Neural crest cell (in vitro differentiated cells): Measurements from ENCODE around the gene FAM227B. TPM values are rescaled to one million over a fixed set of nuclear protein-coding genes. Genes with fewer than 3 reads are reported as not detected.

Source experiments
- DNase-seq: peaks from one replicate; pipeline ENCODE4 v3.0.0; 2021; ENCODE audit warnings: low read depth, mixed read lengths, low spot score
- H3K27ac Mint-ChIP-seq: one replicate; pipeline ENCODE4 v1.8.0; 2021; ENCODE audit warnings: mild to moderate bottlenecking, mixed read lengths; ENCODE audit not compliant: unreplicated experiment
- H3K27me3 Mint-ChIP-seq: 2 replicates; pipeline ENCODE4 v1.8.0; 2021; ENCODE audit warnings: low read depth, mild to moderate bottlenecking, mixed read lengths
- H3K36me3 Mint-ChIP-seq: 2 replicates; pipeline ENCODE4 v1.8.0; 2021; ENCODE audit warnings: low read depth, mild to moderate bottlenecking, mixed read lengths
- H3K4me1 Mint-ChIP-seq: 2 replicates; pipeline ENCODE4 v1.8.0; 2021; ENCODE audit warnings: mixed read lengths
- H3K4me3 Mint-ChIP-seq: one replicate; pipeline ENCODE4 v1.8.0; 2021; ENCODE audit warnings: mild to moderate bottlenecking, mixed read lengths
- H3K9me3 Mint-ChIP-seq: 2 replicates; pipeline ENCODE4 v1.8.0; 2021; ENCODE audit warnings: mixed read lengths
- total RNA-seq: library from RNA; stranded (reverse); gene quantifications from 2 replicates; pipeline ENCODE4 v1.2.1, GENCODE V29; 2021
- TF ChIP-seq, protein P1 (sequence below): fragments of 200-600 bp; sonication (generic); conservative IDR thresholded peaks from 2 replicates; pipeline ENCODE4 v1.5.0; 2021; ENCODE audit warnings: antibody characterized with exemption, mild to moderate bottlenecking

FAM227B gene
- total RNA-seq, 1 donor from 2014 or later = 9.0 TPM

DNA sequence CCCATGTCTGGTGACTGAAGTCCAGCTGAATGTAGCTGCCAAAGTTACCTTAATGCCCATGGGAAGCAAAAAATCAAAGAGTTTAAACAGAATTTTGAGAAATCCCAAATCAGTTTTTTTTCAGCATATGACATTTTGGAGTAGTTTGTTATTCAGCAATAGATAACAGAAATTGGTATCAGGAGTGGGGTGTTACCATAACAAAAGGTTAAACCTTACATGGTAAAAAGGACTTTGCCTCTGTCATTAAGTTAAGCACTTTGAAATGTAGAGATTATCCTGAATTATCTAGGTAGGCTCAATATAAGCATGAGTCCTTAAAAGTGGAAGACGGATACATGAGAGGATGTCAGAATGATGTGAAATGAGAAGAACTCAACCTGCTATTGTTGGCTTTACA, 32.3 kb upstream of the FAM227B start:
- Mint-ChIP-seq H3K4me3 (no peak overlapping the region), H3K27ac (no peak overlapping the region), H3K36me3 (peaks cover 23% of the 10 kb centered on the region), H3K4me1 (no peaks in the 10 kb centered on the region), H3K27me3 (no peaks in the 10 kb centered on the region), H3K9me3 (peaks cover 32% of the 10 kb centered on the region)
- TF ChIP-seq, protein P1, sequence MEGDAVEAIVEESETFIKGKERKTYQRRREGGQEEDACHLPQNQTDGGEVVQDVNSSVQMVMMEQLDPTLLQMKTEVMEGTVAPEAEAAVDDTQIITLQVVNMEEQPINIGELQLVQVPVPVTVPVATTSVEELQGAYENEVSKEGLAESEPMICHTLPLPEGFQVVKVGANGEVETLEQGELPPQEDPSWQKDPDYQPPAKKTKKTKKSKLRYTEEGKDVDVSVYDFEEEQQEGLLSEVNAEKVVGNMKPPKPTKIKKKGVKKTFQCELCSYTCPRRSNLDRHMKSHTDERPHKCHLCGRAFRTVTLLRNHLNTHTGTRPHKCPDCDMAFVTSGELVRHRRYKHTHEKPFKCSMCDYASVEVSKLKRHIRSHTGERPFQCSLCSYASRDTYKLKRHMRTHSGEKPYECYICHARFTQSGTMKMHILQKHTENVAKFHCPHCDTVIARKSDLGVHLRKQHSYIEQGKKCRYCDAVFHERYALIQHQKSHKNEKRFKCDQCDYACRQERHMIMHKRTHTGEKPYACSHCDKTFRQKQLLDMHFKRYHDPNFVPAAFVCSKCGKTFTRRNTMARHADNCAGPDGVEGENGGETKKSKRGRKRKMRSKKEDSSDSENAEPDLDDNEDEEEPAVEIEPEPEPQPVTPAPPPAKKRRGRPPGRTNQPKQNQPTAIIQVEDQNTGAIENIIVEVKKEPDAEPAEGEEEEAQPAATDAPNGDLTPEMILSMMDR = no peak
- DNase-seq = no peak

DNA sequence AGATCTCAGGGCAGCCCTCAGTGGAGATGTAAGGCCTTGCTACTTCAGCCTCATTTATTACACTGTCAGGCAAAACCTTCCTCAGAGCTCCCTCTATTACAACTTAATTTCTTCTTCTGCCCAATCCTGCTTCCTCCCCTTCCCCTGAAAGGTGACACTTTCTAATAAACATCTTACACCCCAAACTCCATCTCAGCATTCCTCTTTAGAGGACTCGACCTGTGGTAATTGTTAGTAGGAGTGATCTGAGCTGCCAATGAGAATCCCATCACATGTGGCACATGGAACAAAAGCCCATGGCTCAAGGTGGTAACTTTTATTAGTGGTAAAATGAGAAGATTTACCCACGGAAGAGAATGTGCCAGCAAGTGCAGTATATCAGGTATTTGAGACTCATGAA, 30.1 kb upstream of the FAM227B start:
- H3K27ac Mint-ChIP-seq = no peak overlapping the region
- H3K4me3 Mint-ChIP-seq = no peak overlapping the region
- H3K27me3 Mint-ChIP-seq = no peaks in the 10 kb centered on the region
- peaks cover 29% of the 10 kb centered on the region for H3K9me3 Mint-ChIP-seq
- H3K4me1 Mint-ChIP-seq = no peaks in the 10 kb centered on the region
- H3K36me3 Mint-ChIP-seq = peaks cover 29% of the 10 kb centered on the region
- no peak for DNase-seq
- TF ChIP-seq, protein P1 = no peak

- Mint-ChIP-seq H3K4me1 (no peaks in the 10 kb centered on the region), H3K27ac (no peak overlapping the region), H3K9me3 (peaks cover 22% of the 10 kb centered on the region), H3K27me3 (no peaks in the 10 kb centered on the region), H3K4me3 (no peak overlapping the region), H3K36me3 (peaks cover 29% of the 10 kb centered on the region)
- TF ChIP-seq, protein P1 = no peak
- DNase-seq = no peak
Observed at GRCh38 chr15:49649987-49650386, 29.4 kb upstream of the FAM227B start.

GRCh38 chr15:49646891-49647290, 26.3 kb upstream of the FAM227B start:
- H3K27ac Mint-ChIP-seq = no peak overlapping the region
- no peak overlapping the region for H3K4me3 Mint-ChIP-seq
- no peak for DNase-seq
- H3K36me3 Mint-ChIP-seq = peaks cover 14% of the 10 kb centered on the region
- H3K9me3 Mint-ChIP-seq = peaks cover 6% of the 10 kb centered on the region
- no peaks in the 10 kb centered on the region for H3K4me1 Mint-ChIP-seq
- no peaks in the 10 kb centered on the region for H3K27me3 Mint-ChIP-seq
- TF ChIP-seq, protein P1 = no peak

DNA sequence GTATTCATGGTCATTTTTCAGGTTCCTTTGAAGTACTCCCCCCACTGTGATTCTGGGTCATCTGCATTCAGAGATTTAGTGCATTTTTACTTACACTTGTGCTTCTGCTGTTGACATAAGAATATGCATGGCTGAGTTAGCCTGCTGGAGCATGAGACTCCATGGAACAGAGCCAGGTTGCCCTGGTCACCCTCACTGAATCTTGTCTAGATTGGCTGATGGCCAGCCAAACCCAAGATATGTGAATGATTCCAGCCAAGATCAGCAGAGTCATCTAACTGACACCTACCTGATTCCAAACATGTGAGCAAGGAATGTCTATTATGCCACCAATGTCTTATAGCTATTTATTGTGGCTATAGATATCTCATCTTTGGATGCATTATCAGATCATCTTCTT, 25.3 kb upstream of the FAM227B start:
- no peak for DNase-seq
- Mint-ChIP-seq H3K27ac (no peak overlapping the region), H3K4me3 (no peak overlapping the region)

More for the DNA sequence above, 25.3 kb upstream of the FAM227B start:
- Mint-ChIP-seq H3K27me3 (no peaks in the 10 kb centered on the region), H3K4me1 (no peaks in the 10 kb centered on the region), H3K36me3 (peaks cover 10% of the 10 kb centered on the region), H3K9me3 (peaks cover 3% of the 10 kb centered on the region)
- TF ChIP-seq, protein P1 = no peak
